HG03520 (cell line): Measurements from ENCODE around the gene HOXA4.

Experiments used
- ATAC-seq: cut with Tn5 transposase; IDR thresholded peaks from one replicate; pipeline ENCODE4 v1.9.1; 2021; ENCODE audit warnings: mild to moderate bottlenecking, moderate library complexity; ENCODE audit not compliant: unreplicated experiment

HOXA4 gene

GRCh38 chr7:27095050-27095896 is 35.3 kb downstream of the HOXA4 start:
- peak; percentile 11 for ATAC-seq

- ATAC-seq: no peak
These were observed 36.1 kb downstream of the HOXA4 start for GRCh38 chr7:27094304-27095049.

- no peak for ATAC-seq
These were observed 37.2 kb downstream of the HOXA4 start for GRCh38 chr7:27093184-27093895.

- ATAC-seq: no peak
These were observed 37.8 kb downstream of the HOXA4 start for GRCh38 chr7:27092819-27093110.

- ATAC-seq: no peak
These were observed 38.4 kb downstream of the HOXA4 start for GRCh38 chr7:27091941-27092818.

GRCh38 chr7:27091105-27091504 is 39.5 kb downstream of the HOXA4 start:
- no peak for ATAC-seq

- no peak for ATAC-seq
These were observed 42.3 kb downstream of the HOXA4 start for GRCh38 chr7:27088002-27088922.

- peak; percentile 49 for ATAC-seq
These were observed 46.9 kb downstream of the HOXA4 start for GRCh38 chr7:27083646-27084045.

GRCh38 chr7:27082171-27082570 is 48.4 kb downstream of the HOXA4 start:
- no peak for ATAC-seq

- ATAC-seq: no peak
These were observed 49.6 kb downstream of the HOXA4 start for GRCh38 chr7:27080844-27081436.

- no peak for ATAC-seq
These were observed 51.2 kb downstream of the HOXA4 start for GRCh38 chr7:27079234-27079975.

- ATAC-seq: no peak
These were observed 51.8 kb downstream of the HOXA4 start for GRCh38 chr7:27078616-27079233.
